Central memory CD4-positive, alpha-beta T cell (primary cell): ENCODE measurements around the gene IL1RAPL1.

Experiments
- DNase-seq: peaks from one replicate; pipeline ENCODE4 v3.0.0; 2022
- total RNA-seq, 3 experiments: gene quantifications; one replicate each; lab custom pipeline; 2026; lab: John Stamatoyannopoulos, UW

IL1RAPL1 gene
- 0 reads per million in 3 experiments for total RNA-seq

- no peak for DNase-seq
Observed at GRCh38 chrX:28586981-28587551, at the start of gene IL1RAPL1. IL1RAPL1 (plus strand) TSS chrX:28587446.

- no peak for DNase-seq
Observed at GRCh38 chrX:28542791-28543190, 44.5 kb upstream of the IL1RAPL1 start.

- no peak for DNase-seq
Observed at GRCh38 chrX:28549838-28550237, 37.4 kb upstream of the IL1RAPL1 start.

GRCh38 chrX:28550331-28550872 lies 36.8 kb upstream of the IL1RAPL1 start:
- DNase-seq, result no peak

- no peak for DNase-seq
Observed at GRCh38 chrX:28552322-28552721, 34.9 kb upstream of the IL1RAPL1 start.

GRCh38 chrX:28552882-28553829 lies 34.1 kb upstream of the IL1RAPL1 start:
- DNase-seq, result no peak

GRCh38 chrX:28576117-28576516 lies 11.1 kb upstream of the IL1RAPL1 start:
- no peak for DNase-seq

GRCh38 chrX:28581522-28581921 lies 5.7 kb upstream of the IL1RAPL1 start:
- DNase-seq, result no peak

GRCh38 chrX:28582511-28582910 lies 4.7 kb upstream of the IL1RAPL1 start:
- DNase-seq, result no peak

GRCh38 chrX:28584025-28584424 lies 3.2 kb upstream of the IL1RAPL1 start:
- DNase-seq, result no peak

GRCh38 chrX:28585767-28586166 lies 1.5 kb upstream of the IL1RAPL1 start:
- DNase-seq, result no peak

- DNase-seq, result no peak
Observed at GRCh38 chrX:28586286-28586685, 960 bp upstream of the IL1RAPL1 start.

- DNase-seq, result no peak
Observed at GRCh38 chrX:28589046-28589445, 1.8 kb downstream of the IL1RAPL1 start.

GRCh38 chrX:28590396-28590795 lies 3.1 kb downstream of the IL1RAPL1 start:
- DNase-seq, result no peak

- DNase-seq, result no peak
Observed at GRCh38 chrX:28591542-28591941, 4.3 kb downstream of the IL1RAPL1 start.

- no peak for DNase-seq
Observed at GRCh38 chrX:28595346-28595745, 8.1 kb downstream of the IL1RAPL1 start.

GRCh38 chrX:28599957-28600356 lies 12.7 kb downstream of the IL1RAPL1 start:
- no peak for DNase-seq

- no peak for DNase-seq
Observed at GRCh38 chrX:28609003-28609402, 21.8 kb downstream of the IL1RAPL1 start.

GRCh38 chrX:28609917-28610613 lies 22.8 kb downstream of the IL1RAPL1 start:
- no peak for DNase-seq

GRCh38 chrX:28610746-28611145 lies 23.5 kb downstream of the IL1RAPL1 start:
- no peak for DNase-seq

- DNase-seq, result no peak
Observed at GRCh38 chrX:28613558-28613957, 26.3 kb downstream of the IL1RAPL1 start.

GRCh38 chrX:28625223-28625622 lies 38.0 kb downstream of the IL1RAPL1 start:
- no peak for DNase-seq

GRCh38 chrX:28626515-28626914 lies 39.3 kb downstream of the IL1RAPL1 start:
- DNase-seq, result no peak
